Skeletal muscle satellite cell (primary cell): ENCODE measurements around the gene FYCO1. TPM values are rescaled to one million over a fixed set of nuclear protein-coding genes. Genes with fewer than 3 reads are reported as not detected.
"Not testable (repeated sequence)": the region's sequence is repeated elsewhere in the genome, so short reads cannot be mapped to it uniquely, and the experiment has no call there.

Experiments used
- H3K27me3 ChIP-seq: 2 replicates; pipeline ENCODE4 v1.7.0; 2013; ENCODE audit warnings: low read length; ENCODE audit not compliant: control insufficient read depth, insufficient read depth
- H3K36me3 ChIP-seq: 2 replicates; pipeline ENCODE4 v1.7.0; 2013; ENCODE audit warnings: mild to moderate bottlenecking, control low read depth, low read length; ENCODE audit not compliant: insufficient read depth
- H3K4me1 ChIP-seq: 2 replicates; pipeline ENCODE4 v1.7.0; 2013; ENCODE audit warnings: low read length; ENCODE audit not compliant: control insufficient read depth, insufficient read depth
- H3K4me2 ChIP-seq: 2 replicates; pipeline ENCODE4 v1.7.0; 2013; ENCODE audit warnings: mild to moderate bottlenecking, low read length
- H3K4me3 ChIP-seq: 2 replicates; pipeline ENCODE4 v1.7.0; 2013; ENCODE audit warnings: low read length
- H3K9ac ChIP-seq: 2 replicates; pipeline ENCODE4 v1.7.0; 2013; ENCODE audit warnings: mild to moderate bottlenecking, low read depth, low read length, moderate library complexity
- H3K9me3 ChIP-seq: replicated peaks from 2 replicates; pipeline ENCODE4 v1.7.0; 2013; ENCODE audit warnings: mild to moderate bottlenecking, control low read depth, low read length
- total RNA-seq: library from RNA; depleted of rRNA; stranded (reverse); fragments of >200 nt; gene quantifications from 2 replicates; pipeline ENCODE4 v1.2.3, GENCODE V29; 2012; rRNA removed

The FYCO1 gene
- total RNA-seq = 11.1 and 11.9 TPM in 2 replicates

- no peaks in the 10 kb centered on the region for H3K36me3 ChIP-seq
- no peaks in the 10 kb centered on the region for H3K9me3 ChIP-seq
- peaks cover 15% of the 10 kb centered on the region for H3K27me3 ChIP-seq
- H3K4me1 ChIP-seq = peaks cover 11% of the 10 kb centered on the region
- H3K9ac ChIP-seq = peak within 1 kb of the TSS; percentile 88
- peak within 1 kb of the TSS; percentile 94 for H3K4me2 ChIP-seq
- H3K4me3 ChIP-seq = peak within 1 kb of the TSS; percentile 93
Measured at GRCh38 chr3:45995236-45996192, at the start of gene FYCO1. FYCO1 (minus strand) TSS chr3:45995824; CDS start chr3:45984910, 10,914 bp downstream.

- no peaks in the 10 kb centered on the region for H3K9me3 ChIP-seq
- H3K4me3 ChIP-seq = no peak overlapping the region
- H3K9ac ChIP-seq = no peak overlapping the region
- H3K36me3 ChIP-seq = no peaks in the 10 kb centered on the region
- no peak overlapping the region for H3K4me2 ChIP-seq
- no peaks in the 10 kb centered on the region for H3K4me1 ChIP-seq
- peaks cover 48% of the 10 kb centered on the region for H3K27me3 ChIP-seq
Measured at GRCh38 chr3:46038916-46039315, 43.3 kb upstream of the FYCO1 start.

- H3K4me1 ChIP-seq, H3K9ac ChIP-seq, H3K4me2 ChIP-seq, H3K9me3 ChIP-seq, H3K36me3 ChIP-seq, H3K4me3 ChIP-seq: not testable (repeated sequence)
- H3K27me3 ChIP-seq = peaks cover 48% of the 10 kb centered on the region
Measured at GRCh38 chr3:46038071-46038470, 42.4 kb upstream of the FYCO1 start.

GRCh38 chr3:46036191-46036590, 40.6 kb upstream of the FYCO1 start:
- Histone ChIP-seq H3K4me2 (no peak overlapping the region), H3K9ac (no peak overlapping the region), H3K9me3 (no peaks in the 10 kb centered on the region), H3K36me3 (no peaks in the 10 kb centered on the region), H3K4me3 (no peak overlapping the region), H3K27me3 (peaks cover 46% of the 10 kb centered on the region), H3K4me1 (no peaks in the 10 kb centered on the region)

- peaks cover 34% of the 10 kb centered on the region for H3K27me3 ChIP-seq
- no peak overlapping the region for H3K9ac ChIP-seq
- H3K4me1 ChIP-seq = no peaks in the 10 kb centered on the region
- H3K4me3 ChIP-seq = no peak overlapping the region
- H3K36me3 ChIP-seq = no peaks in the 10 kb centered on the region
- H3K9me3 ChIP-seq = peaks cover 7% of the 10 kb centered on the region
- no peak overlapping the region for H3K4me2 ChIP-seq
Measured at GRCh38 chr3:46031747-46032146, 36.1 kb upstream of the FYCO1 start.

GRCh38 chr3:46031269-46031668, 35.6 kb upstream of the FYCO1 start:
- H3K9me3 ChIP-seq = peaks cover 7% of the 10 kb centered on the region
- H3K4me1 ChIP-seq = no peaks in the 10 kb centered on the region

GRCh38 chr3:46030626-46031025, 35.0 kb upstream of the FYCO1 start:
- Histone ChIP-seq H3K4me1 (no peaks in the 10 kb centered on the region), H3K9ac (no peak overlapping the region), H3K36me3 (no peaks in the 10 kb centered on the region), H3K9me3 (peaks cover 7% of the 10 kb centered on the region), H3K4me3 (no peak overlapping the region), H3K27me3 (peaks cover 35% of the 10 kb centered on the region), H3K4me2 (no peak overlapping the region)

More at GRCh38 chr3:46031269-46031668, 35.6 kb upstream of the FYCO1 start:
- H3K36me3 ChIP-seq = no peaks in the 10 kb centered on the region
- H3K27me3 ChIP-seq = peaks cover 31% of the 10 kb centered on the region
- no peak overlapping the region for H3K4me3 ChIP-seq
- H3K9ac ChIP-seq = no peak overlapping the region
- no peak overlapping the region for H3K4me2 ChIP-seq

- Histone ChIP-seq H3K9ac (no peak overlapping the region), H3K4me2 (no peak overlapping the region), H3K4me3 (no peak overlapping the region), H3K36me3 (no peaks in the 10 kb centered on the region), H3K9me3 (peaks cover 7% of the 10 kb centered on the region), H3K4me1 (no peaks in the 10 kb centered on the region), H3K27me3 (peaks cover 32% of the 10 kb centered on the region)
Measured at GRCh38 chr3:46029953-46030543, 34.4 kb upstream of the FYCO1 start.

- no peak overlapping the region for H3K4me3 ChIP-seq
Measured at GRCh38 chr3:46027736-46028397, 32.2 kb upstream of the FYCO1 start.

GRCh38 chr3:46027021-46027705, 31.5 kb upstream of the FYCO1 start, which contains the start of gene XCR1:
XCR1 (minus strand) TSS chr3:46027483; CDS start chr3:46021947, 5,536 bp downstream.
- Histone ChIP-seq H3K4me1 (no peaks in the 10 kb centered on the region), H3K36me3 (no peaks in the 10 kb centered on the region), H3K4me2 (no peak within 1 kb of the TSS), H3K9me3 (peaks cover 7% of the 10 kb centered on the region), H3K9ac (no peak within 1 kb of the TSS), H3K27me3 (peaks cover 47% of the 10 kb centered on the region), H3K4me3 (no peak within 1 kb of the TSS)

More at GRCh38 chr3:46027736-46028397, 32.2 kb upstream of the FYCO1 start:
- peaks cover 47% of the 10 kb centered on the region for H3K27me3 ChIP-seq
- H3K4me1 ChIP-seq = no peaks in the 10 kb centered on the region
- H3K9ac ChIP-seq = no peak overlapping the region
- H3K36me3 ChIP-seq = no peaks in the 10 kb centered on the region
- H3K9me3 ChIP-seq = peaks cover 7% of the 10 kb centered on the region
- H3K4me2 ChIP-seq = no peak overlapping the region

- Histone ChIP-seq H3K4me3 (no peak overlapping the region), H3K4me1 (no peaks in the 10 kb centered on the region), H3K27me3 (peaks cover 44% of the 10 kb centered on the region), H3K9ac (no peak overlapping the region), H3K4me2 (no peak overlapping the region), H3K36me3 (no peaks in the 10 kb centered on the region), H3K9me3 (peaks cover 7% of the 10 kb centered on the region)
Measured at GRCh38 chr3:46025139-46025538, 29.5 kb upstream of the FYCO1 start.
